GM18502 (cell line): ENCODE results near the gene GPR162.

Experiments used
- ATAC-seq: cut with Tn5 transposase; IDR thresholded peaks from one replicate; pipeline ENCODE4 v1.9.1; 2021; ENCODE audit warnings: mild to moderate bottlenecking; ENCODE audit not compliant: unreplicated experiment, poor library complexity

GPR162 gene

GRCh38 chr12:6821591-6822425 is at the start of gene GPR162:
GPR162 (plus strand) TSS chr12:6821821; CDS start chr12:6823899, 2,078 bp downstream.
- ATAC-seq: no peak

- ATAC-seq: no peak
Measured at GRCh38 chr12:6772331-6772695, 49.3 kb upstream of the GPR162 start, which contains the start of gene LAG3. LAG3 (plus strand) TSS chr12:6772520; CDS start chr12:6772853, 333 bp downstream.

GRCh38 chr12:6772726-6773589 is 48.7 kb upstream of the GPR162 start:
- ATAC-seq: no peak

- ATAC-seq: no peak
Measured at GRCh38 chr12:6773590-6774351, 47.9 kb upstream of the GPR162 start.

- no peak for ATAC-seq
Measured at GRCh38 chr12:6774499-6775062, 47.0 kb upstream of the GPR162 start.

GRCh38 chr12:6775185-6776174 is 46.1 kb upstream of the GPR162 start:
- ATAC-seq: no peak

GRCh38 chr12:6777386-6777785 is 44.2 kb upstream of the GPR162 start:
- no peak for ATAC-seq

- ATAC-seq: no peak
Measured at GRCh38 chr12:6778217-6778573, 43.4 kb upstream of the GPR162 start.

- ATAC-seq: peak; percentile 90
Measured at GRCh38 chr12:6778574-6779550, 42.8 kb upstream of the GPR162 start.

GRCh38 chr12:6779708-6780432 is 41.8 kb upstream of the GPR162 start:
- ATAC-seq: no peak

GRCh38 chr12:6780573-6780972 is 41.0 kb upstream of the GPR162 start:
- no peak for ATAC-seq

GRCh38 chr12:6782119-6782518 is 39.5 kb upstream of the GPR162 start:
- no peak for ATAC-seq

- ATAC-seq: no peak
Measured at GRCh38 chr12:6782850-6783566, 38.6 kb upstream of the GPR162 start.

GRCh38 chr12:6783828-6784227 is 37.8 kb upstream of the GPR162 start:
- no peak for ATAC-seq

- ATAC-seq: no peak
Measured at GRCh38 chr12:6784296-6784695, 37.3 kb upstream of the GPR162 start.

- ATAC-seq: no peak
Measured at GRCh38 chr12:6784761-6785160, 36.9 kb upstream of the GPR162 start.
